Suprapubic skin (tissue), 4 donors: ENCODE measurements around the gene TMEM167A. TPM values are rescaled to one million over a fixed set of nuclear protein-coding genes. Genes with fewer than 3 reads are reported as not detected.

Experiments used
- DNase-seq, 2 donors: peaks; one replicate each; pipeline ENCODE4 v3.0.0-alpha.2; 2019; ENCODE audit warnings: low spot score in 2 of 2
- H3K27ac ChIP-seq: fragments of 200-600 bp; sonication (generic); one replicate; pipeline ENCODE4 v1.5.1; 2019
- H3K27me3 ChIP-seq: fragments of 200-600 bp; sonication (generic); one replicate; pipeline ENCODE4 v1.5.1; 2019
- H3K36me3 ChIP-seq: fragments of 200-600 bp; sonication (generic); one replicate; pipeline ENCODE4 v1.5.1; 2019
- H3K4me1 ChIP-seq: fragments of 200-600 bp; sonication (generic); one replicate; pipeline ENCODE4 v1.5.1; 2019
- H3K4me3 ChIP-seq: fragments of 200-600 bp; sonication (generic); one replicate; pipeline ENCODE4 v1.5.1; 2019; ENCODE audit warnings: mild to moderate bottlenecking
- H3K9me3 ChIP-seq: fragments of 200-600 bp; sonication (generic); one replicate; pipeline ENCODE4 v1.5.1; 2019
- EP300 ChIP-seq: sonication (generic); formaldehyde crosslinking; IDR thresholded peaks from one replicate; pipeline ENCODE4 v1.6.1; 2017; ENCODE audit warnings: antibody characterized with exemption
- POLR2A ChIP-seq, 2 donors: fragments of 450-650 bp; IDR thresholded peaks; one replicate each; pipeline ENCODE4 v1.6.1; 2017; ENCODE audit warnings: antibody characterized with exemption in 2 of 2, mild to moderate bottlenecking in 2 of 2, moderate library complexity in 2 of 2
- POLR2AphosphoS5 ChIP-seq, 3 donors: sonication (generic); formaldehyde crosslinking; IDR thresholded peaks; one replicate each; pipeline ENCODE4 v1.6.1; 2017; ENCODE audit warnings: antibody characterized with exemption in 3 of 3
- WGBS: methylation state at CpG from one replicate; pipeline ENCODE4 v1.1.5; 2018; 5-methylcytosine and 5-hydroxymethylcytosine counted together
- total RNA-seq, 4 donors: library from RNA; depleted of rRNA; stranded (reverse); fragments of >200 nt; gene quantifications; one replicate each; pipeline ENCODE4 v1.1.0, GENCODE V29; 2016
- TF ChIP-seq, protein P1 (sequence below), 2 donors: fragments of 200-600 bp in 1 of 2; fragments of 450-650 bp in 1 of 2; sonication (generic) in 1 of 2; IDR thresholded peaks; one replicate each; pipeline ENCODE4 v1.5.1; 2016 to 2019; ENCODE audit warnings: antibody characterized with exemption in 2 of 2, mild to moderate bottlenecking in 1 of 2, moderate library complexity in 1 of 2

The TMEM167A gene
- total RNA-seq, 4 donors from 2014 or later: 24.2 to 39.5 (median 31.8) TPM

DNA sequence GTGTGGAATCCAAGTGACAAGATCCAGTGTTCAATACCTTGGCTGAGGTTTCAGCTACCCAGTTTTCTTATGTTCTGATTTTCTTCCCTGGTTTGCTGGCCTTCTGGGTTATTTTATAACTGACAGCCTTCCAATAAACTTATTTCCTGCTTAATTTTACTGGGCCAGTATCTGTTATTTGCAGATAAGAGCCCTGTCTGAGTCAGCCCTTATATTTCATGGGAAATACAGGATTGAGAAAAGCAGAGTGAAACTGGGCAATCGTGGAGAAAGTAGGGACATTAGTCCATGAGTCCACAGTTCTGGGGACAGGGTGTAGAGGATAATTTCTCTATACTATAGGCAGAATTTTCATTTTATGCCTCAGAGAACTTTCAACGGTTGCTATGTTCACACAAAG is 32.3 kb downstream of the TMEM167A start:
- Histone ChIP-seq H3K27me3 (no peaks in the 10 kb centered on the region), H3K4me3 (no peak overlapping the region), H3K36me3 (peaks cover 5% of the 10 kb centered on the region), H3K4me1 (peaks cover 5% of the 10 kb centered on the region), H3K9me3 (no peaks in the 10 kb centered on the region), H3K27ac (no peak overlapping the region)
- 78% methylated on average over 2 of the region's 2 CpGs for WGBS
- DNase-seq: no peak
- TF ChIP-seq POLR2A (IDR thresholded peaks at IDR 0.05) (no peak), POLR2AphosphoS5 (IDR thresholded peaks at IDR 0.05) (no peak), EP300 (no peak)
- TF ChIP-seq, protein P1, sequence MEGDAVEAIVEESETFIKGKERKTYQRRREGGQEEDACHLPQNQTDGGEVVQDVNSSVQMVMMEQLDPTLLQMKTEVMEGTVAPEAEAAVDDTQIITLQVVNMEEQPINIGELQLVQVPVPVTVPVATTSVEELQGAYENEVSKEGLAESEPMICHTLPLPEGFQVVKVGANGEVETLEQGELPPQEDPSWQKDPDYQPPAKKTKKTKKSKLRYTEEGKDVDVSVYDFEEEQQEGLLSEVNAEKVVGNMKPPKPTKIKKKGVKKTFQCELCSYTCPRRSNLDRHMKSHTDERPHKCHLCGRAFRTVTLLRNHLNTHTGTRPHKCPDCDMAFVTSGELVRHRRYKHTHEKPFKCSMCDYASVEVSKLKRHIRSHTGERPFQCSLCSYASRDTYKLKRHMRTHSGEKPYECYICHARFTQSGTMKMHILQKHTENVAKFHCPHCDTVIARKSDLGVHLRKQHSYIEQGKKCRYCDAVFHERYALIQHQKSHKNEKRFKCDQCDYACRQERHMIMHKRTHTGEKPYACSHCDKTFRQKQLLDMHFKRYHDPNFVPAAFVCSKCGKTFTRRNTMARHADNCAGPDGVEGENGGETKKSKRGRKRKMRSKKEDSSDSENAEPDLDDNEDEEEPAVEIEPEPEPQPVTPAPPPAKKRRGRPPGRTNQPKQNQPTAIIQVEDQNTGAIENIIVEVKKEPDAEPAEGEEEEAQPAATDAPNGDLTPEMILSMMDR (IDR thresholded peaks at IDR 0.05): no peak

DNA sequence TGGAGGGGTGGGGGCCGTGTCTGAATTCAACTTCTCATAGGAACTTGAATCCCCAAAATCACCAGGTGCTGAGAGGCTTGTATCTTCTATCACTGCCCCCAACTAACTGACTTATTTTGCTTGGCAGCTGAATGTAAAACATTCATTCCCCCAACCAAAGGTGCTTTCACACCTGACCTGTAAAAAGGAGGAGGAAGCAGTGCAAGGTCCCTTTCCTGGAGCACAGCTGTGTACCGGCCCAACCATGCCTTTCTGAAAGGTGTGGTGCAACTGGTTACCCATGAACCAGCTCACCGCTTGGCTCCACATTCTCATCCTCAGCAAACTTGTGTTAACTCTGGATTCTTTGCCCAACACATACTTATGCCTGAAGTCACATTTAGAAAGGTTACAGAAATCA is 34.7 kb downstream of the TMEM167A start:
- no peaks in the 10 kb centered on the region for H3K36me3 ChIP-seq

DNA sequence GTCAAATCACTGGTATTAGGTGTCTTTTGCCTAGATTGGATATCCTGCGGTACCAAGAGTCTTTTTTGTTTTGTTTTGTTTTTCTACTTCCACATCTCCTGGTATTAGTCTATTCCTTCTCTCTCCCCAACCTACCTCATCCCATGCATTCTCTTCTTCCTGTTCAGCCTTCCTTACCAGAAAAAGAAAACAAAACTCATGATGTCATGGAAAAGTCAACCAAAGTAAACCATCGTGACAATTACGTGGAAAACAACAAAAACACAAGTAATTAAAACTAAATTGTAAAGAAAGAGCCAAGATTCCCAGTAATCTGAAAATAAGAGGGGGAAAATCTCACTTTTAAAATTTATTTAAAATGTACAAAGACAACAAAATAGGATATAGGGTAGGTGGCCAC is 38.3 kb downstream of the TMEM167A start:
- DNase-seq: no peak
- H3K4me1 ChIP-seq: peaks cover 4% of the 10 kb centered on the region
- 91% methylated on average over 3 of the region's 3 CpGs for WGBS
- no peaks in the 10 kb centered on the region for H3K9me3 ChIP-seq
- no peak overlapping the region for H3K4me3 ChIP-seq
- no peak for TF ChIP-seq EP300
- TF ChIP-seq POLR2A (IDR thresholded peaks at IDR 0.05): no peak
- TF ChIP-seq, protein P1 (IDR thresholded peaks at IDR 0.05): no peak
- TF ChIP-seq POLR2AphosphoS5 (IDR thresholded peaks at IDR 0.05): no peak
- no peaks in the 10 kb centered on the region for H3K36me3 ChIP-seq
- no peaks in the 10 kb centered on the region for H3K27me3 ChIP-seq
- no peak overlapping the region for H3K27ac ChIP-seq

More for the DNA sequence above, 34.7 kb downstream of the TMEM167A start:
- Histone ChIP-seq H3K4me1 (no peaks in the 10 kb centered on the region), H3K27me3 (no peaks in the 10 kb centered on the region), H3K9me3 (no peaks in the 10 kb centered on the region), H3K27ac (no peak overlapping the region), H3K4me3 (no peak overlapping the region)
- WGBS: 96% methylated on average over 3 of the region's 3 CpGs
- TF ChIP-seq EP300 (no peak), POLR2AphosphoS5 (IDR thresholded peaks at IDR 0.05) (no peak), POLR2A (IDR thresholded peaks at IDR 0.05) (no peak)
- TF ChIP-seq, protein P1 (IDR thresholded peaks at IDR 0.05): no peak
- no peak for DNase-seq

DNA sequence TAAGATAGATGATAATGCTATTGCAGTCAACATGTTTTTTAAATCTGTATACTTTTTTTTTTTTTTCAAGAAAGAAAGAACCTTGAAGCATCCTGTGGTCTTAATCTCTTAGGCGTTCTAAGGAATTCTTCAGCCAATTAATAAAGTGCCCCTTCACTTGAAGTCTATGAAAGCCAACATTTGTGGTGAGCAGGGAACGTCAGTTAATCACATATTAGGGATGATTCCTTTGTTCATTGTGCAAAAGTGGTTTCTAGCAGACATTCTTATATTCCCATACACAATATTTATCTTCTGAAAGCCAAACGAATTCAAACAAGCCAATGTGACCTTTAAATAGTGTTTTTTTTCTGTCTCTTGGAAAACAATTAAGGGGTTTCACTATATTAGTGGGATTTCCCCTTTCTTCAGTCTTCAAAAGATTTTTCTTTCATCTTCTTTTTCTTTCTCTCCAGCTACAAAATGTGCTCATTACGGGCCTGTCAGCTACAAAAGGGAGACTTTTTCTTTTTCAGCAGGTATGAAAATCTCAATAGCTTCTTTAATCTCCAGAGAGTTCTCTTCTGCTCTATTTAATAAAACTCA is 40.1 kb downstream of the TMEM167A start:
- Histone ChIP-seq H3K27me3 (no peaks in the 10 kb centered on the region), H3K9me3 (no peaks in the 10 kb centered on the region), H3K4me1 (peaks cover 4% of the 10 kb centered on the region), H3K27ac (no peak overlapping the region), H3K4me3 (no peak overlapping the region), H3K36me3 (no peaks in the 10 kb centered on the region)
- WGBS: 54% methylated on average over 4 of the region's 4 CpGs
- no peak for DNase-seq
- TF ChIP-seq POLR2AphosphoS5 (IDR thresholded peaks at IDR 0.05) (no peak), EP300 (no peak), POLR2A (IDR thresholded peaks at IDR 0.05) (no peak)
- TF ChIP-seq, protein P1 (IDR thresholded peaks at IDR 0.05): no peak

DNA sequence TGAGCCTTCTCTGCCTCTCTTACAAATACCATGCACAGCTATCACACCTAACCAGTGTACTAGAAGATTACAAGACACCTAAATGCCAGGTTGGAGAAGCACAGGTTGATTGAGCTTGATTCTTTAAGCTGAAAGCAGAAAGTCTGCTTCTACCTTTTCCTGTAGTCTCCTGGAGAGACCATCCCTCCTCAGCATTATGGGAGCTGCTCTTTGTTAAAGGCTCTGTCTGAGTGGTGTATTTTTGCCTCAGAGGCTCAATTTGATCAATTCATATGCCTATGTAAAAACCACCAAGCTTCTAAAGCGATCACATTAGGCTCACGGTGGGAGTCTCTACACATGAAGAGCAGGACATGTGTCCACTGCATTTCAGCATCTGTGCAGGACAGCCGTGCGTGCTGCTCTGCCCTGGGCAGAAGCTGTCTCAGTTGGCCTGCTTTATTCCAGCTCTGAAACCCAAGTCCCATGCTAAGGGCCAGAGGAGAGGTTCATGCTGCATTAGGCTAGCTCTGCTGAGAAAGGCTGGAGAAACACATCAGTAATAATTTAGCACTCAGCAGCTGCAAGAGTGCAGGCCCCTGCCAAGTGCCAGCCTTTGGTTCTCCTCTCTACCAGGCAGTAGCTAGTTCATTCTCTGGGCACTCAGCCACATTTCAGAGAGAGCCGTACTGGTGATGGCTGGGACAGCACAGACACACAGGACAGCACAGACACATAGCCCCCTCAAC is 41.7 kb downstream of the TMEM167A start:
- TF ChIP-seq EP300: no peak
- no peak for TF ChIP-seq POLR2AphosphoS5 (IDR thresholded peaks at IDR 0.05)
- TF ChIP-seq, protein P1 (IDR thresholded peaks at IDR 0.05): no peak
- Histone ChIP-seq H3K9me3 (no peaks in the 10 kb centered on the region), H3K27me3 (no peaks in the 10 kb centered on the region), H3K27ac (no peak overlapping the region), H3K4me3 (no peak overlapping the region), H3K4me1 (peaks cover 4% of the 10 kb centered on the region), H3K36me3 (no peaks in the 10 kb centered on the region)
- 73% methylated on average over 5 of the region's 5 CpGs for WGBS
- no peak for DNase-seq
